Mucosa of descending colon (tissue), 3 donors: ENCODE measurements around the gene FIGNL1. TPM values are rescaled to one million over a fixed set of nuclear protein-coding genes. Genes with fewer than 3 reads are reported as not detected.
"Not testable (repeated sequence)": the region's sequence is repeated elsewhere in the genome, so short reads cannot be mapped to it uniquely, and the experiment has no call there.

Experiments used
- ATAC-seq: fragments of 200-7000 bp; cut with Tn5 transposase; one replicate; pipeline ENCODE4 v1.9.1; 2020; ENCODE audit warnings: mild to moderate bottlenecking, moderate library complexity
- DNase-seq, 3 donors: peaks; one replicate each; pipeline ENCODE4 v3.0.0-alpha.2; 2020
- H3K36me3 ChIP-seq: fragments of 200-600 bp; one replicate; pipeline ENCODE4 v1.8.0; 2021; ENCODE audit warnings: low read depth, mild to moderate bottlenecking
- H3K4me1 ChIP-seq: fragments of 200-600 bp; one replicate; pipeline ENCODE4 v1.8.0; 2021; ENCODE audit warnings: low read depth, mild to moderate bottlenecking
- H3K4me3 ChIP-seq: fragments of 200-600 bp; one replicate; pipeline ENCODE4 v1.8.0; 2021; ENCODE audit warnings: mild to moderate bottlenecking
- H3K9me3 ChIP-seq: fragments of 200-600 bp; one replicate; pipeline ENCODE4 v1.8.0; 2021; ENCODE audit warnings: mild to moderate bottlenecking
- CTCF ChIP-seq: fragments of 200-600 bp; IDR thresholded peaks from one replicate; pipeline ENCODE4 v1.8.0; 2022; ENCODE audit warnings: antibody characterized with exemption, mild to moderate bottlenecking
- intact Hi-C, 2 donors: fragments of 100-400 bp; cut with DNase I in 1 of 2; cut with micrococcal nuclease in 1 of 2; formaldehyde crosslinking; loops; one replicate each; pipeline versions ENCODE4 v1.11.0 to v1.11.1; 2022; cut with DNase I, micrococcal nuclease
- total RNA-seq, 3 donors: library from RNA; stranded (reverse); fragmentation: NEBNext Ultra II Directional in 2 of 3; extraction: Animal tissue kit (Norgen Biotek cat#: 25700) in 2 of 3; gene quantifications; one replicate each; pipeline versions ENCODE4 v1.2.1 to v1.2.4, GENCODE V29; 2021 to 2023
- donor health status: DM: no; HTN: no; CAD: no; lungs with moderate emphysema.
- donor health status: DM: no; HTN: no; CAD: no.
- donor health status: DM: no; HTN: yes; CAD: no.

The FIGNL1 gene
- total RNA-seq, 3 donors from 2014 or later = 5.4 to 8.5 (median 6.2) TPM

GRCh38 chr7:50463035-50463434, 12.9 kb upstream of the FIGNL1 start:
- no peaks in the 10 kb centered on the region for H3K36me3 ChIP-seq
- TF ChIP-seq CTCF = no peak
- DNase-seq (no peak), ATAC-seq (no peak)
- no peak overlapping the region for H3K4me3 ChIP-seq
- H3K4me1 ChIP-seq = peaks cover 4% of the 10 kb centered on the region
- intact Hi-C loops = no loop called here
- no peaks in the 10 kb centered on the region for H3K9me3 ChIP-seq

- no peak overlapping the region for H3K4me3 ChIP-seq
- no peaks in the 10 kb centered on the region for H3K9me3 ChIP-seq
- no peaks in the 10 kb centered on the region for H3K4me1 ChIP-seq
- DNase-seq = no peak
- TF ChIP-seq CTCF = no peak
- intact Hi-C loops = no loop called here
- no peak for ATAC-seq
- H3K36me3 ChIP-seq = no peaks in the 10 kb centered on the region
Observed at GRCh38 chr7:50462361-50462760, 12.2 kb upstream of the FIGNL1 start.

GRCh38 chr7:50461695-50462094, 11.5 kb upstream of the FIGNL1 start:
- H3K36me3 ChIP-seq = no peaks in the 10 kb centered on the region
- H3K9me3 ChIP-seq = no peaks in the 10 kb centered on the region
- DNase-seq = no peak
- no peak overlapping the region for H3K4me3 ChIP-seq
- TF ChIP-seq CTCF = no peak
- ATAC-seq = no peak
- H3K4me1 ChIP-seq = no peaks in the 10 kb centered on the region
- intact Hi-C loops = no loop called here

- H3K36me3 ChIP-seq, H3K4me1 ChIP-seq, DNase-seq, ATAC-seq, H3K4me3 ChIP-seq, H3K9me3 ChIP-seq, intact Hi-C loops: not testable (repeated sequence)
Observed at GRCh38 chr7:50459183-50459582, 9.0 kb upstream of the FIGNL1 start.

GRCh38 chr7:50458651-50459050, 8.5 kb upstream of the FIGNL1 start:
- H3K4me1 ChIP-seq, H3K9me3 ChIP-seq, DNase-seq, H3K4me3 ChIP-seq, H3K36me3 ChIP-seq, intact Hi-C loops, ATAC-seq: not testable (repeated sequence)

- intact Hi-C loops = no loop called here
- H3K4me1 ChIP-seq = no peaks in the 10 kb centered on the region
- no peak overlapping the region for H3K4me3 ChIP-seq
- TF ChIP-seq CTCF = no peak
- no peaks in the 10 kb centered on the region for H3K36me3 ChIP-seq
- DNase-seq (no peak), ATAC-seq (no peak)
- no peaks in the 10 kb centered on the region for H3K9me3 ChIP-seq
Observed at GRCh38 chr7:50456371-50457123, 6.4 kb upstream of the FIGNL1 start.

- intact Hi-C loops = no loop called here
- H3K4me1 ChIP-seq = no peaks in the 10 kb centered on the region
Observed at GRCh38 chr7:50455658-50456057, 5.5 kb upstream of the FIGNL1 start.

More at GRCh38 chr7:50455658-50456057, 5.5 kb upstream of the FIGNL1 start:
- no peak for TF ChIP-seq CTCF
- Histone ChIP-seq H3K9me3 (no peaks in the 10 kb centered on the region), H3K4me3 (no peak overlapping the region), H3K36me3 (no peaks in the 10 kb centered on the region)
- ATAC-seq (no peak), DNase-seq (no peak)
